Loucy (cell line): Measurements from ENCODE around the gene PLEKHA1.

Experiments
- H2AFZ ChIP-seq: fragments of 200-600 bp; sonication (generic); 2 replicates; pipeline ENCODE4 v1.6.0; 2016; ENCODE audit warnings: antibody characterized with exemption, mild to moderate bottlenecking, low read length, moderate library complexity
- H3F3A ChIP-seq: fragments of 200-600 bp; 2 replicates; pipeline ENCODE4 v1.6.0; 2016; ENCODE audit warnings: antibody characterized with exemption, low read depth, mild to moderate bottlenecking
- H3K27me3 ChIP-seq: fragments of 200-600 bp; sonication (generic); 2 replicates; pipeline ENCODE4 v1.6.1; 2014; ENCODE audit warnings: low read length, mild to moderate bottlenecking; ENCODE audit not compliant: insufficient read depth, poor library complexity, severe bottlenecking
- H3K36me3 ChIP-seq: fragments of 200-600 bp; sonication (generic); 2 replicates; pipeline ENCODE4 v1.6.1; 2016; ENCODE audit warnings: low read length; ENCODE audit not compliant: insufficient read depth
- H3K4me1 ChIP-seq: fragments of 200-600 bp; sonication (generic); 2 replicates; pipeline ENCODE4 v1.5.1; 2014; ENCODE audit warnings: low read length, mild to moderate bottlenecking; ENCODE audit not compliant: insufficient read depth, poor library complexity, severe bottlenecking
- H3K4me2 ChIP-seq: fragments of 200-600 bp; sonication (generic); 2 replicates; pipeline ENCODE4 v1.6.0; 2014; ENCODE audit warnings: antibody characterized with exemption, low read length, low read depth, mild to moderate bottlenecking; ENCODE audit not compliant: poor library complexity, severe bottlenecking
- H3K4me3 ChIP-seq: fragments of 200-600 bp; sonication (generic); 2 replicates; pipeline ENCODE4 v1.5.1; 2014; ENCODE audit warnings: low read length, mild to moderate bottlenecking, mixed read lengths; ENCODE audit not compliant: poor library complexity, severe bottlenecking
- H3K79me2 ChIP-seq: fragments of 200-600 bp; sonication (generic); 2 replicates; pipeline ENCODE4 v1.6.1; 2014; ENCODE audit warnings: low read length; ENCODE audit not compliant: insufficient read depth
- H3K9ac ChIP-seq: fragments of 200-600 bp; sonication (generic); 2 replicates; pipeline ENCODE4 v1.6.0; 2014; ENCODE audit warnings: mild to moderate bottlenecking, low read depth, low read length, moderate library complexity; ENCODE audit not compliant: poor library complexity, severe bottlenecking
- H3K9me2 ChIP-seq: fragments of 200-600 bp; sonication (generic); replicated peaks from 2 replicates; pipeline ENCODE4 v1.6.1; 2016; ENCODE audit warnings: low read depth, low read length, mixed read lengths
- H3K9me3 ChIP-seq: fragments of 200-600 bp; sonication (generic); 2 replicates; pipeline ENCODE4 v1.6.1; 2014; ENCODE audit warnings: mild to moderate bottlenecking, antibody characterized with exemption, low read length, low read depth; ENCODE audit not compliant: insufficient read depth
- H4K20me1 ChIP-seq: fragments of 200-600 bp; sonication (generic); 2 replicates; pipeline ENCODE4 v1.6.0; 2014; ENCODE audit warnings: antibody characterized with exemption, low read length, mild to moderate bottlenecking; ENCODE audit not compliant: insufficient read depth, poor library complexity, severe bottlenecking
- EZH2phosphoT487 ChIP-seq: fragments of 200-600 bp; IDR thresholded peaks from 2 replicates; pipeline ENCODE4 v1.6.1; 2018; ENCODE audit warnings: antibody characterized with exemption, mild to moderate bottlenecking, moderate library complexity, borderline replicate concordance
- TF ChIP-seq, protein P1 (sequence below): fragments of 200-600 bp; sonication (generic); conservative IDR thresholded peaks from 2 replicates; pipeline ENCODE4 v1.5.1; 2014; ENCODE audit warnings: mild to moderate bottlenecking, antibody characterized with exemption, low read length

The PLEKHA1 gene

GRCh38 chr10:122326806-122327205 lies 47.7 kb upstream of the PLEKHA1 start:
- H3K9ac ChIP-seq: no peak overlapping the region
- no peak for TF ChIP-seq EZH2phosphoT487
- TF ChIP-seq, protein P1, sequence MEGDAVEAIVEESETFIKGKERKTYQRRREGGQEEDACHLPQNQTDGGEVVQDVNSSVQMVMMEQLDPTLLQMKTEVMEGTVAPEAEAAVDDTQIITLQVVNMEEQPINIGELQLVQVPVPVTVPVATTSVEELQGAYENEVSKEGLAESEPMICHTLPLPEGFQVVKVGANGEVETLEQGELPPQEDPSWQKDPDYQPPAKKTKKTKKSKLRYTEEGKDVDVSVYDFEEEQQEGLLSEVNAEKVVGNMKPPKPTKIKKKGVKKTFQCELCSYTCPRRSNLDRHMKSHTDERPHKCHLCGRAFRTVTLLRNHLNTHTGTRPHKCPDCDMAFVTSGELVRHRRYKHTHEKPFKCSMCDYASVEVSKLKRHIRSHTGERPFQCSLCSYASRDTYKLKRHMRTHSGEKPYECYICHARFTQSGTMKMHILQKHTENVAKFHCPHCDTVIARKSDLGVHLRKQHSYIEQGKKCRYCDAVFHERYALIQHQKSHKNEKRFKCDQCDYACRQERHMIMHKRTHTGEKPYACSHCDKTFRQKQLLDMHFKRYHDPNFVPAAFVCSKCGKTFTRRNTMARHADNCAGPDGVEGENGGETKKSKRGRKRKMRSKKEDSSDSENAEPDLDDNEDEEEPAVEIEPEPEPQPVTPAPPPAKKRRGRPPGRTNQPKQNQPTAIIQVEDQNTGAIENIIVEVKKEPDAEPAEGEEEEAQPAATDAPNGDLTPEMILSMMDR: no peak
- no peaks in the 10 kb centered on the region; the same call in 1 of the 2 replicates for H3K9me3 ChIP-seq
- no peaks in the 10 kb centered on the region for H3K9me2 ChIP-seq
- H3K4me1 ChIP-seq: no peaks in the 10 kb centered on the region
- H4K20me1 ChIP-seq: no peaks in the 10 kb centered on the region
- no peak overlapping the region for H3K4me2 ChIP-seq
- H2AFZ ChIP-seq: no peak overlapping the region
- no peaks in the 10 kb centered on the region for H3F3A ChIP-seq
- H3K4me3 ChIP-seq: no peak overlapping the region
- no peaks in the 10 kb centered on the region for H3K36me3 ChIP-seq
- no peaks in the 10 kb centered on the region for H3K79me2 ChIP-seq
- no peaks in the 10 kb centered on the region for H3K27me3 ChIP-seq

DNA sequence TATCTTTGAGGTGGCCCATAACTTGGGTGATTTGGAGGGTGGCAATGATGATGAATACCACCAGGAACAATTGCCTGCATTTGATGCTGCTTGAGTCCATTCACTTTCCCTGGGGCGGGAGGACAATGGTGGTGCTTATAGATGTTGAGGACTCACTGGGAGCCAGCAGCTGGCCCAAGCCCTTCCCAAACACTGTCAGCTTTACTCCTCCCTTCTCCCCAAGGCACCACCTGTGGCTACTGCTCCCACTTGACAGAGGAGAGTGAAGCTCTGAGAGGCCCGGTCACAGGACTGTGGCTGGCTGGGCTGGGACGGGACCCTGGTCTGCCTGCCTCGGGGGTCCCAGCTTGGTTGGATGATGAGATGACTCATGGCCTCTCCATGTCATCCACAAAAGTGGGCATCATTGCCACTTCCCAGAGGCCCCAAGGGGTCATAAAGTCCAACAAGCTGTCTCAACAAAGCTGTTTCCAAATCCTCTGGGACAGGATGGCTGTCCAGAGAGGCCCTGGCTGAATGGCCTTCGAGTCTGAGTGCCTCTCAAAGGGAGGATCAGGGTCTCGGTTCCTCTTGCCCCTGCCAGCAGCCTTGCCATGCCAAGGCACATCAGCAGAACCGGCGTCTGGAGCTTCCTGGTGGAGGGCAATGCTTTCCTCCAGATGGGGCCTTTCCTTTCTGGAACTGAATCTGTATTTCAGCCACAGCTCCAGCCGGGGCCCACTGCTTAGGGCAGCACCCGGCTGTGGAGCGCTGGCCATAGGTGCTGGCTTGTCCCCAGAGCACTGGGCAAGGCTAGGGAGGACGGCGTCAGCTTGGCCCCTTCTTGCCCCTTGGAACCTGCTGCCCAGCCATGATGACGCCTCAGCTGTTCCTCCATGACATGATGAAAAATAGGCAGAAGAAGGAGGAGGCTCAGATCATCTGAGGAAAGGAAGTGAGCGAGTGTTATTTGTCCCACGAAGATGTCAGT lies 47.0 kb upstream of the PLEKHA1 start:
- Histone ChIP-seq H2AFZ (no peak overlapping the region), H4K20me1 (no peaks in the 10 kb centered on the region), H3K4me2 (no peak overlapping the region), H3K27me3 (no peaks in the 10 kb centered on the region), H3K9me2 (no peaks in the 10 kb centered on the region), H3F3A (no peaks in the 10 kb centered on the region), H3K4me3 (no peak overlapping the region), H3K9ac (no peak overlapping the region), H3K79me2 (no peaks in the 10 kb centered on the region), H3K4me1 (no peaks in the 10 kb centered on the region), H3K9me3 (no peaks in the 10 kb centered on the region; the same call in 1 of the 2 replicates), H3K36me3 (no peaks in the 10 kb centered on the region)
- TF ChIP-seq, protein P1: no peak
- no peak for TF ChIP-seq EZH2phosphoT487

DNA sequence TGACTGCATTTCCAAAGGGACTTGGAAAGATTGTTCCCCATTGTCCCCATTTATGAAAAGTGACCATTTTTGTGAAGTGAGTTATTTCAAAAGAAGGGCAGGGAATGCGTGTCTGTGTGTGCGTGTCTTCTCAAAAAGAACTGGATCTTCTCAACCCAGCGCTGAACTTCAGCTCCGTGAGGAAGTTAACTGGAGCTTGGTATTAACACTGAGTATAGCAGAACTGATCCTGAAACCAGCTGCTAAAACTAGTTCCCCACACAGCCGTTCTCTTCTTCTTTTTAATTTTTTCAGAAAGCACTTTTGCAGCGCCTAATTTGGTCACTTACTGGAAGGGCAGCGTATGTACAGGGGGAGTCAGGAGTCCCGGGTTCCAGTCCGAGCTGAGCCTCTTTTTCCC lies 45.8 kb upstream of the PLEKHA1 start:
- no peaks in the 10 kb centered on the region; the same call in 1 of the 2 replicates for H3K9me3 ChIP-seq
- H3K9me2 ChIP-seq: no peaks in the 10 kb centered on the region
- H4K20me1 ChIP-seq: no peaks in the 10 kb centered on the region
- H3F3A ChIP-seq: no peaks in the 10 kb centered on the region
- no peak overlapping the region for H2AFZ ChIP-seq
- H3K9ac ChIP-seq: no peak overlapping the region
- H3K4me1 ChIP-seq: no peaks in the 10 kb centered on the region
- no peak overlapping the region for H3K4me2 ChIP-seq
- H3K4me3 ChIP-seq: no peak overlapping the region
- TF ChIP-seq, protein P1: no peak
- TF ChIP-seq EZH2phosphoT487: no peak
- H3K79me2 ChIP-seq: no peaks in the 10 kb centered on the region
- H3K27me3 ChIP-seq: no peaks in the 10 kb centered on the region
- H3K36me3 ChIP-seq: no peaks in the 10 kb centered on the region
